ENCODE data around the gene LTB4R2.

The LTB4R2 gene

GRCh38 chr14:24310265-24310645, 315 bp downstream of the LTB4R2 start:
- no peak for DNase-seq (ENCODE audit: low spot score)
- peak overlapping the region; percentile 84 for H3K4me3 ChIP-seq
- peak overlapping the region; percentile 25 to 88 for H3K27ac ChIP-seq

GRCh38 chr14:24310646-24311604, 985 bp downstream of the LTB4R2 start, which contains the start of gene LTB4R:
Gene LTB4R, plus strand, starts transcription at chr14:24311502. Its CDS starts 4,150 bp downstream, at chr14:24315652.
- Histone ChIP-seq H3K4me3 (peak within 1 kb of the TSS; percentile 84), H3K27ac (peak within 1 kb of the TSS; percentile 25 to 88)
- no peak for TF ChIP-seq CTCF (IDR thresholded peaks at IDR 0.05)
- no peak for DNase-seq (ENCODE audit: low spot score)

More at GRCh38 chr14:24310265-24310645, 315 bp downstream of the LTB4R2 start:
- no peak for TF ChIP-seq CTCF (IDR thresholded peaks at IDR 0.05)

- peak overlapping the region; percentile 25 to 88 for H3K27ac ChIP-seq
- TF ChIP-seq CTCF (IDR thresholded peaks at IDR 0.05), result no peak
- DNase-seq (ENCODE audit: low spot score), result no peak
- peak overlapping the region; percentile 84 for H3K4me3 ChIP-seq
Measured at GRCh38 chr14:24311837-24312615, 2.1 kb downstream of the LTB4R2 start.

- no peak for DNase-seq (ENCODE audit: low spot score)
- TF ChIP-seq CTCF (IDR thresholded peaks at IDR 0.05), result no peak
- peak overlapping the region in 1 of 2 donors; percentile 88 for H3K27ac ChIP-seq
- peak overlapping the region; percentile 84 for H3K4me3 ChIP-seq
Measured at GRCh38 chr14:24312736-24313507, 3.0 kb downstream of the LTB4R2 start.

- DNase-seq (ENCODE audit: low spot score), result no peak
- peak overlapping the region in 1 of 2 donors; percentile 65 for H3K27ac ChIP-seq
- no peak overlapping the region for H3K4me3 ChIP-seq
- TF ChIP-seq CTCF (IDR thresholded peaks at IDR 0.05), result no peak
Measured at GRCh38 chr14:24313913-24314312, 4.0 kb downstream of the LTB4R2 start.

GRCh38 chr14:24314377-24315193, 4.6 kb downstream of the LTB4R2 start:
- DNase-seq (ENCODE audit: low spot score), result no peak
- peak overlapping the region in 1 of 2 donors; percentile 65 for H3K27ac ChIP-seq

More at GRCh38 chr14:24314377-24315193, 4.6 kb downstream of the LTB4R2 start:
- H3K4me3 ChIP-seq, result no peak overlapping the region
- TF ChIP-seq CTCF (IDR thresholded peaks at IDR 0.05), result no peak

All from coronary artery (tissue), 2 donors.